ENCODE measurements around the gene ZNF330. TPM values are rescaled to one million over a fixed set of nuclear protein-coding genes. Genes with fewer than 3 reads are reported as not detected.

Gene ZNF330
- total and polyA plus RNA-seq, 2 of the 8 experiments (the other 6 are each of a cell fraction or from before 2014, with no cell fraction given), result 17.7 to 44.3 TPM

DNA sequence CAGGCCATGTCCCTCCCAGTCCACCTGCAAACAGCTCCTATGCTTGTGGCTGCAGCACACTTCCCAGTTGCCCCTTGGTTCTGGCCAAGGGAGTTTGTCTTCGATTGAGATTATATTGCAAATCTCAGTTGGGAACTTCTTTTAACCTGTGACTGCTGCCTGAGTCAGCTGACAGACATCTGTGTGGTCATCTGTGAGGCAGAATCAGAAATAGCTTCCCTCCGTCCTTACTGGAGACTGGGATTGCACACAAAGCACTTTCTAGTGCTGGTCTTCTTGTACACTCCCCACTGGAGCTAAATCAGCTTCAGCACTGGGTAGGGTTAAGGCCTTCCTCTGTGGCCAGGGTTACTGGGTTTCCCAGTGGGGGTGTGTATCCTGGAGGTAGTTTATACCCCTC lies 34.3 kb downstream of the ZNF330 start:
- Histone ChIP-seq H3K27me3 (replicated peaks in 1 of 4; ENCODE audit: control insufficient read depth in 3 of 4, extremely low read depth in 1 of 4, insufficient read depth in 3 of 4, low read length in 3 of 4) (no peaks in the 10 kb centered on the region), H2BK20ac (ENCODE audit: low read length) (no peak overlapping the region), H3K4me1 (replicated peaks in 1 of 4; ENCODE audit: control insufficient read depth in 3 of 4, insufficient read depth in 4 of 4, low read length in 3 of 4) (no peaks in the 10 kb centered on the region), H3K23me2 (ENCODE audit: low read depth, low read length) (no peaks in the 10 kb centered on the region), H2BK120ac (replicated peaks; ENCODE audit: low read depth, low read length) (no peak overlapping the region), H4K8ac (ENCODE audit: extremely low read depth, insufficient read depth, low read length) (no peak overlapping the region), H3K4ac (replicated peaks; ENCODE audit: insufficient read length, low read depth, low read length) (no peak overlapping the region), H3K79me2 (ENCODE audit: control insufficient read depth in 1 of 2, insufficient read depth in 2 of 2, low read length in 2 of 2) (no peaks in the 10 kb centered on the region), H3K9ac (replicated peaks in 1 of 4; ENCODE audit: extremely low read depth in 1 of 4, low read depth in 3 of 4, low read length in 3 of 4) (no peak overlapping the region), H3K79me1 (ENCODE audit: low read depth, low read length) (no peaks in the 10 kb centered on the region), H3K18ac (ENCODE audit: extremely low read depth, low read length) (no peak overlapping the region), H3K9me3 (ENCODE audit: insufficient read depth in 2 of 2, low read depth in 1 of 2, low read length in 1 of 2) (no peaks in the 10 kb centered on the region), H2AK5ac (ENCODE audit: low read depth, low read length) (no peak overlapping the region), H3K14ac (ENCODE audit: insufficient read length) (no peak overlapping the region), H3K4me2 (ENCODE audit: insufficient read depth in 1 of 2, low read depth in 2 of 2, low read length in 2 of 2) (no peak overlapping the region), H2AFZ (ENCODE audit: low read length) (0 out of 2 replicates have a peak overlapping the region, but pooled peaks have one; percentile 33), H2BK5ac (ENCODE audit: low read depth, low read length) (no peak overlapping the region), H3K36me3 (ENCODE audit: control insufficient read depth in 2 of 4, insufficient read depth in 4 of 4, low read length in 3 of 4) (no peaks in the 10 kb centered on the region), H2BK15ac (ENCODE audit: low read length) (no peak overlapping the region), H4K91ac (replicated peaks; ENCODE audit: insufficient read length, low read length) (no peak overlapping the region), H3K23ac (ENCODE audit: insufficient read length) (no peak overlapping the region), H3K56ac (replicated peaks; ENCODE audit: insufficient read length, low read depth, low read length) (no peak overlapping the region), H2BK12ac (ENCODE audit: low read depth, low read length) (no peak overlapping the region), H3K27ac (ENCODE audit: low read depth, low read length) (no peak overlapping the region), H4K20me1 (replicated peaks in 1 of 2; ENCODE audit: control insufficient read depth in 1 of 2, insufficient read depth in 2 of 2, low read length in 2 of 2) (no peaks in the 10 kb centered on the region), H3K4me3 (ENCODE audit: extremely low read depth in 1 of 4, insufficient read depth in 2 of 4, low read depth in 3 of 4, low read length in 4 of 4) (no peak overlapping the region), H4K5ac (ENCODE audit: insufficient read length, low read depth, low read length) (no peak overlapping the region)
- POLR2A ChIA-PET (ENCODE audit: partially characterized antibody), result interaction anchor here (0.6 kb wide), 1 partner anchor 232 kb away, joined by 5 read pairs; no protein-coding TSS in a partner anchor
- WGBS, 2 experiments (ENCODE audit: extremely low coverage in 1 of 2, insufficient coverage in 1 of 2, insufficient read length in 1 of 2, insufficient replicate concordance in 2 of 2, low coverage in 1 of 2, low lambda C conversion rate in 2 of 2, missing lambda C conversion rate in 1 of 2), result 93% methylated on average over 2 of the region's 2 CpGs; no CpG with 5 or more reads in 1 of the 2 experiments
- DNase-seq (ENCODE audit: low read depth in 1 of 2, low spot score in 2 of 2), result no peak
- CTCF ChIA-PET (ENCODE audit: partially characterized antibody), result interaction anchor here (0.6 to 2.1 kb wide), 9 partner anchors 8 to 399 kb away, joined by 3 to 7 read pairs (median 4); no protein-coding TSS in a partner anchor
- FAIRE-seq, result no peak
- TF ChIP-seq SIN3A (conservative IDR thresholded peaks at IDR 0.05 in 1 of 2, IDR thresholded peaks at IDR 0.05 in 1 of 2; ENCODE audit: low read depth in 1 of 2, low read length in 2 of 2) (no peak), KDM4A (IDR thresholded peaks at IDR 0.05; ENCODE audit: low read depth, low read length, severe bottlenecking) (no peak), CBX5 (IDR thresholded peaks at IDR 0.05; ENCODE audit: low read depth, low read length) (no peak), FOSL1 (IDR thresholded peaks at IDR 0.05; ENCODE audit: insufficient read depth, low read depth, low read length) (no peak), CEBPB (IDR thresholded peaks at IDR 0.05; ENCODE audit: low read depth, low read length) (no peak), TAF1 (IDR thresholded peaks at IDR 0.05; ENCODE audit: low read depth, low read length) (no peak), SIRT6 (IDR thresholded peaks at IDR 0.05; ENCODE audit: low read length) (no peak), POLR2A (IDR thresholded peaks at IDR 0.05; ENCODE audit: control extremely low read depth in 1 of 2, low read depth in 2 of 2, low read length in 2 of 2) (no peak), POU5F1 (IDR thresholded peaks at IDR 0.05; ENCODE audit: low read depth, low read length) (no peak), SAP30 (IDR thresholded peaks at IDR 0.05; ENCODE audit: insufficient read depth, insufficient replicate concordance, low read length) (no peak), PHF8 (conservative IDR thresholded peaks at IDR 0.05; ENCODE audit: low read depth, low read length) (no peak), YY1 (IDR thresholded peaks at IDR 0.05; ENCODE audit: low read depth, low read length) (no peak), SRF (IDR thresholded peaks at IDR 0.05; ENCODE audit: low read depth, low read length) (no peak)

All from H1 (cell line).